Measurements from ENCODE around the gene EHD1. TPM values are rescaled to one million over a fixed set of nuclear protein-coding genes. Genes with fewer than 3 reads are reported as not detected.

EHD1 gene
- total RNA-seq, 1 donor from 2014 or later = 86.8 TPM

GRCh38 chr11:64882243-64882642, 3.8 kb upstream of the EHD1 start:
- no peak for TF ChIP-seq CTCF (IDR thresholded peaks at IDR 0.05; ENCODE audit: unreplicated experiment)
- Mint-ChIP-seq H3K27me3 (ENCODE audit: low read depth) (no peaks in the 10 kb centered on the region), H3K4me1 (peaks cover 39% of the 10 kb centered on the region), H3K27ac (peak overlapping the region; percentile 50), H3K9me3 (no peaks in the 10 kb centered on the region), H3K4me3 (no peak overlapping the region), H3K36me3 (no peaks in the 10 kb centered on the region)
- no peak for DNase-seq (ENCODE audit: low spot score in 2 of 2, unreplicated experiment in 2 of 2)

- no peaks in the 10 kb centered on the region for H3K27me3 Mint-ChIP-seq (ENCODE audit: low read depth)
- peak overlapping the region; percentile 48 for H3K4me3 Mint-ChIP-seq
- H3K9me3 Mint-ChIP-seq = no peaks in the 10 kb centered on the region
- no peaks in the 10 kb centered on the region for H3K36me3 Mint-ChIP-seq
- H3K4me1 Mint-ChIP-seq = peaks cover 47% of the 10 kb centered on the region
- peak overlapping the region; percentile 98 for H3K27ac Mint-ChIP-seq
- no peak for TF ChIP-seq CTCF (IDR thresholded peaks at IDR 0.05; ENCODE audit: unreplicated experiment)
- peak in 1 of 2 experiments; percentile 59 for DNase-seq (ENCODE audit: low spot score in 2 of 2, unreplicated experiment in 2 of 2)
Observed at GRCh38 chr11:64881476-64881875, 3.1 kb upstream of the EHD1 start.

GRCh38 chr11:64880240-64881001, 2.0 kb upstream of the EHD1 start:
- Mint-ChIP-seq H3K9me3 (no peaks in the 10 kb centered on the region), H3K4me3 (peak overlapping the region; percentile 96), H3K27ac (peak overlapping the region; percentile 98), H3K36me3 (no peaks in the 10 kb centered on the region), H3K27me3 (ENCODE audit: low read depth) (no peaks in the 10 kb centered on the region), H3K4me1 (peaks cover 52% of the 10 kb centered on the region)
- no peak for DNase-seq (ENCODE audit: low spot score in 2 of 2, unreplicated experiment in 2 of 2)
- no peak for TF ChIP-seq CTCF (IDR thresholded peaks at IDR 0.05; ENCODE audit: unreplicated experiment)

- H3K4me1 Mint-ChIP-seq = peaks cover 60% of the 10 kb centered on the region
- H3K4me3 Mint-ChIP-seq = peak overlapping the region; percentile 96
- no peaks in the 10 kb centered on the region for H3K27me3 Mint-ChIP-seq (ENCODE audit: low read depth)
- H3K36me3 Mint-ChIP-seq = no peaks in the 10 kb centered on the region
- H3K9me3 Mint-ChIP-seq = no peaks in the 10 kb centered on the region
- no peak for DNase-seq (ENCODE audit: low spot score in 2 of 2, unreplicated experiment in 2 of 2)
- no peak for TF ChIP-seq CTCF (IDR thresholded peaks at IDR 0.05; ENCODE audit: unreplicated experiment)
- peak overlapping the region; percentile 98 for H3K27ac Mint-ChIP-seq
Observed at GRCh38 chr11:64879244-64879900, 951 bp upstream of the EHD1 start.

GRCh38 chr11:64878223-64878493, 263 bp downstream of the EHD1 start:
- H3K27me3 Mint-ChIP-seq (ENCODE audit: low read depth) = no peaks in the 10 kb centered on the region
- H3K4me1 Mint-ChIP-seq = peaks cover 61% of the 10 kb centered on the region
- peaks cover 2% of the 10 kb centered on the region for H3K36me3 Mint-ChIP-seq
- H3K9me3 Mint-ChIP-seq = no peaks in the 10 kb centered on the region
- peak overlapping the region; percentile 96 for H3K4me3 Mint-ChIP-seq
- no peak for DNase-seq (ENCODE audit: low spot score in 2 of 2, unreplicated experiment in 2 of 2)
- H3K27ac Mint-ChIP-seq = peak overlapping the region; percentile 99
- TF ChIP-seq CTCF (IDR thresholded peaks at IDR 0.05; ENCODE audit: unreplicated experiment) = no peak

All from mesothelial cell of epicardium (in vitro differentiated cells).